Subcutaneous abdominal adipose tissue (tissue), 5 donors: ENCODE measurements around the gene ATP8A1.
A peak's percentile ranks its signal among the peaks of the same experiment; 100 is the strongest.
"Not testable (repeated sequence)": the region's sequence is repeated elsewhere in the genome, so short reads cannot be mapped to it uniquely, and the experiment has no call there.

ENCODE experiments used
- H3K27ac ChIP-seq: one replicate; pipeline ENCODE4 v1.7.0; 2013; ENCODE audit warnings: low read depth, mild to moderate bottlenecking, inconsistent platforms, low read length, moderate library complexity
- H3K27me3 ChIP-seq, 5 donors: one replicate each; pipeline ENCODE4 v1.7.0; 2013; ENCODE audit warnings: low read length in 5 of 5, inconsistent platforms in 1 of 5; ENCODE audit not compliant: control insufficient read depth in 5 of 5, insufficient read depth in 4 of 5
- H3K36me3 ChIP-seq, 5 donors: one replicate each; pipeline ENCODE4 v1.7.0; 2013; ENCODE audit warnings: low read length in 5 of 5; ENCODE audit not compliant: control insufficient read depth in 5 of 5, insufficient read depth in 5 of 5
- H3K4me1 ChIP-seq, 5 donors: one replicate each; pipeline ENCODE4 v1.7.0; 2013; ENCODE audit warnings: low read length in 5 of 5, mild to moderate bottlenecking in 3 of 5, moderate library complexity in 1 of 5; ENCODE audit not compliant: control insufficient read depth in 5 of 5, insufficient read depth in 5 of 5
- H3K4me3 ChIP-seq, 5 donors: one replicate each; pipeline ENCODE4 v1.7.0; 2013; ENCODE audit warnings: low read length in 5 of 5, low read depth in 1 of 5
- H3K9ac ChIP-seq, 5 donors: one replicate each; pipeline ENCODE4 v1.7.0; 2013; ENCODE audit warnings: low read length in 5 of 5, mild to moderate bottlenecking in 4 of 5, moderate library complexity in 3 of 5
- H3K9me3 ChIP-seq, 5 donors: one replicate each; pipeline ENCODE4 v1.7.0; 2013; ENCODE audit warnings: low read length in 5 of 5; ENCODE audit not compliant: control insufficient read depth in 5 of 5
- donor health status: healthy.
- donor health status: healthy.
- donor health status: healthy.
- donor health status: healthy.
- donor health status: healthy.

Gene ATP8A1

DNA sequence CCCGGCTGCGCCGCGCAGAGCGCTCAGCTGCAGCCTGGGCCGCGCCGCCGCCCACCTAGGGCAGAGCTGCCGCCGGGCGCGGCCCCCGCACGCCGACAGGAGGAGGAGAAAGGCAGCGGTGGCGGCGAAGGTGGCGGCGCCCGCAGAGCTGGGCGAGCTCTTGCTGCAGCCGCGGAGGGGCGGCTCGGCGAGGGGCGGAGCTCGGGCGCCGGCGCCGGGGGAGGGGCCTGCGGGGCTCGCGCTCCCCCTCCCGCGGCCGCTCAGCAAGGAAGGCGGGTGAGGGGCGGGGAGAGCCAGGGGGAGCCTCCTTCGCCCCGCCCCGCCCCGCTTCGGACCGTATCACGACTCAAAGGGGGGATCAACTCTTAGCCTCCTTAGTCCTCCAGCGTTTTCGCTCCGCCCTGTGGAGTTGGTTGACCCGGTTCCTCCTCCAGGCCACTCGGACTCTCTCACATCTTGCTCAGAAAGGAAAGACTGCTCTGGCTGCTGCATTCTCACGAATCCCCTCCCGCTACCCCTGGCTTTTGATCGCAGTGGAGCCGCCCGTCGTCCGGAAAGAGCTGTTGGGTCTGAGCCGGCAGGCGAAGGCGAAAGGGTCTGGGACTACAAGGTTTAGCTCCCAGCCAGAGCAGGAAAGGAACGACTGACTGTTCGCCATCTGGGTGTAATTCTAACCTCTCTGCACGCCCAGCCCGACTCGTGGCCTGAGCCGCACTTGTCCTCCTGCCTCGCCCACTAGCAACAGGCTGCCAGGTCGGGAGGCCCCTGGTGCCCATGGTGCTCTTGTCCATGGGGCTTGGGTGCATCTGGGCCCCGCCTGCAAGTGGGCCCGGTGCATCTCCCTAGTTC, at the start of gene ATP8A1:
Gene ATP8A1 (minus strand): TSS at position 162 of the 849 bp plus-strand sequence. CDS start 232 bp downstream, outside the sequence.
- Histone ChIP-seq H3K4me1 (peaks cover 0 to 43% (median 23%) of the 10 kb centered on the region in 5 donors), H3K4me3 (peak within 1 kb of the TSS; percentile 89 to 98 (median 93)), H3K27me3 (no peaks in the 10 kb centered on the region), H3K27ac (peak within 1 kb of the TSS; percentile 80), H3K9me3 (no peaks in the 10 kb centered on the region), H3K9ac (peak within 1 kb of the TSS; percentile 59 to 93 (median 79)), H3K36me3 (no peaks in the 10 kb centered on the region)

- H3K9me3 ChIP-seq, result no peaks in the 10 kb centered on the region
- no peaks in the 10 kb centered on the region for H3K27me3 ChIP-seq
- no peak overlapping the region for H3K4me3 ChIP-seq
- H3K27ac ChIP-seq, result no peak overlapping the region
- H3K9ac ChIP-seq, result no peak overlapping the region
- no peaks in the 10 kb centered on the region for H3K4me1 ChIP-seq
- H3K36me3 ChIP-seq, result no peaks in the 10 kb centered on the region
Observed at GRCh38 chr4:42706086-42706485, 49.2 kb upstream of the ATP8A1 start.

DNA sequence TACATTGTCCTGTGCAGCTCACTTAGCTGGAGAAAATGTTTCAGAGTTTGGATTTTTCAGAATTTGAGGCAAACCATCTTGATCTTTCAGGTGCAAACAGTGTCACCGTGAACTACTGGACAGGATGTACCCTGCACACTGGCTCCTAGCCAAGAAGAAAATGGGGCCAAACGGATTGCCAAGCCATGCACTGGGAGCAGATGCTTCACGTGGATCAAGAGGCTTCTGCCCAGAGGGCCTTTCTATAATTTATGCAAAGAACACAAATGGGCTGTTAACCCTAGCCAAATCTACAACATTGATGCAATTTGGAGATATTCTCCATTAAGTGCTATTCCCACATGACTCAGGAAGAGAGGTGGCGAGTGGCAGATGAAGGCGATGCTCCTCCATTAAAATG, 46.9 kb upstream of the ATP8A1 start:
- Histone ChIP-seq H3K27me3 (no peaks in the 10 kb centered on the region), H3K27ac (no peak overlapping the region), H3K4me3 (no peak overlapping the region), H3K36me3 (no peaks in the 10 kb centered on the region), H3K9me3 (no peaks in the 10 kb centered on the region), H3K4me1 (no peaks in the 10 kb centered on the region), H3K9ac (no peak overlapping the region)

DNA sequence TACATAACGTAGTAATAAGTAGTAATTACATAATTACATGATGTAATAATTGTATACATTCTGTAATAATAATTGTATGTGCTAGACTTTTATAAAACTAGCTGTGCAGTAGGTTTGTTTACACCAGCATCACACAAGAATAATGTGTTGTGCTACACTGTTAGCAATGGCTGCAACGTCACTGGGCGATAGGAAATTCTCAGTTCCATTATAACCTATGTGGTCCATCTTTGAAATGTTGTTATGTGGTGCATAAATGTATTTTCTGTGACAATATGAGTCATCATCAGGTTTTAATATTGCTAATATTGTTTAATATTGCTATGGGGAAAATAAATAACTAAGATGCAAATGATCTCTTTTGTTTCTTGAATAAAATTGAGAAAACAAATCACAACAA, 46.0 kb upstream of the ATP8A1 start:
- no peaks in the 10 kb centered on the region for H3K4me1 ChIP-seq
- no peak overlapping the region for H3K4me3 ChIP-seq
- H3K27me3 ChIP-seq, result no peaks in the 10 kb centered on the region
- H3K27ac ChIP-seq, result no peak overlapping the region
- no peaks in the 10 kb centered on the region for H3K36me3 ChIP-seq
- H3K9me3 ChIP-seq, result no peaks in the 10 kb centered on the region
- H3K9ac ChIP-seq, result no peak overlapping the region

GRCh38 chr4:42701780-42702179, 44.9 kb upstream of the ATP8A1 start:
- H3K27me3 ChIP-seq, H3K36me3 ChIP-seq, H3K9me3 ChIP-seq, H3K9ac ChIP-seq, H3K27ac ChIP-seq, H3K4me1 ChIP-seq, H3K4me3 ChIP-seq: not testable (repeated sequence)

DNA sequence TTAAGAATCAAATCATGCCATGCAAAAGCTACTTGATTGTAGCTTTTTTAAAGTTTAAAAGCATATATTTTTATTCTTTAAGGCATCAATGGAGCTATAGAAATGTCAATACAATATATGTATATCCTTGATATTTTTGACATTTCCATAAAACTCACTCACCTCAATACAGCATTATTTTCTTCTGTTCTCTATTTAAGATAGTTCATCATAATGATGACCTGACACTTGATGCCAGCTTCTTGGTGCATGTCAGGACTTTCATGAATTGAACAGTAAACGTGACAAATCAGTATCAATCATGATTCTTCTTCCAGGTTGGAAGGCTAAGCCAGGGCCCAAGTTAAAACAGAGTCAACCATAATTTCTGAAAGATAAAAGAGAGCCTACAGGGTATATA, 33.6 kb upstream of the ATP8A1 start:
- no peak overlapping the region for H3K4me3 ChIP-seq
- H3K36me3 ChIP-seq, result no peaks in the 10 kb centered on the region
- H3K9ac ChIP-seq, result no peak overlapping the region
- no peaks in the 10 kb centered on the region for H3K27me3 ChIP-seq
- no peaks in the 10 kb centered on the region for H3K4me1 ChIP-seq
- H3K9me3 ChIP-seq, result no peaks in the 10 kb centered on the region
- H3K27ac ChIP-seq, result no peak overlapping the region

DNA sequence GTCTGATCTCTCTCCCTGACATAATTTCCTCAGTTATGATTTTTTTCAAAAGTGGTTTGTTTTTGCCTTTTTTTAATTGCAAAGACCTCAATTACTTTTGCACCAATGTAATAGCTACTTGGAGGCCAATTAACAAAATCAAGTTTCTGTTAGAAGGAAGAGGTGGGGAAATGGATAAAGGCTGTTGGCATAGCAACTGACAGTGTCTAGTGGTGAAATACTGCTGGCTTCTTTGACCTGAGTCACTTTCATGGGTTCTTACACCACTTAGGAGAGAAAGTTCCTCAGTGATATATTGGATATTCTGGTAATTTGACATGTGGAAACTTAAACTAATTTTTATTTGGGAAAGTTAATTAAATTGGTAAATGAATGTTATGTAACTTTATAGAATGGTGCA, 26.5 kb upstream of the ATP8A1 start:
- H3K36me3 ChIP-seq, result no peaks in the 10 kb centered on the region
- no peaks in the 10 kb centered on the region for H3K27me3 ChIP-seq
- no peak overlapping the region for H3K9ac ChIP-seq
- no peaks in the 10 kb centered on the region for H3K9me3 ChIP-seq
- no peaks in the 10 kb centered on the region for H3K4me1 ChIP-seq
- no peak overlapping the region for H3K4me3 ChIP-seq
- no peak overlapping the region for H3K27ac ChIP-seq

DNA sequence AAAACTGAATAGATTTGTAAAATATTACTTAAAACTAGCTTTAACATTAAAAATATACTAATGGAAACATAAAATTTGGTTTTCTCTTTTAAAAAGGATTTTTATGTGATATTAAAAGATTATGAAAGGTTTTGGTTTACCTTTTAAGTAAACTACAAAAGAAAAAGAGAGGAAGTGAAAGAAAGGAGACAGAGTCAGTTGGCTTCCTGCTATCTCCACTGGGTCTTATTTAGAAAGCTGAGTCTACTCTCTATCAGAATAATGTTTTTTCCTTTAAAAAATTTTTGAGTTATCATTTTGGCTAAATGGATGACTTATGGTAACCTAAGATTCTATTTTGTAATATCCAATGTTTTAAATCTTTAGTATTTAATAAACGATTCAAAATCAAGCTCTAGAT, 21.6 kb upstream of the ATP8A1 start:
- H3K27ac ChIP-seq, result no peak overlapping the region
- H3K4me3 ChIP-seq, result no peak overlapping the region
- H3K9me3 ChIP-seq, result no peaks in the 10 kb centered on the region
- no peaks in the 10 kb centered on the region for H3K27me3 ChIP-seq
- H3K4me1 ChIP-seq, result no peaks in the 10 kb centered on the region
- no peaks in the 10 kb centered on the region for H3K36me3 ChIP-seq
- H3K9ac ChIP-seq, result no peak overlapping the region

GRCh38 chr4:42676066-42676951, 19.4 kb upstream of the ATP8A1 start:
- Histone ChIP-seq H3K4me1 (no peaks in the 10 kb centered on the region), H3K9me3 (no peaks in the 10 kb centered on the region), H3K27me3 (peaks cover 0 to 3% (median 0%) of the 10 kb centered on the region in 5 donors), H3K27ac (no peak overlapping the region), H3K9ac (no peak overlapping the region), H3K4me3 (no peak overlapping the region), H3K36me3 (no peaks in the 10 kb centered on the region)

DNA sequence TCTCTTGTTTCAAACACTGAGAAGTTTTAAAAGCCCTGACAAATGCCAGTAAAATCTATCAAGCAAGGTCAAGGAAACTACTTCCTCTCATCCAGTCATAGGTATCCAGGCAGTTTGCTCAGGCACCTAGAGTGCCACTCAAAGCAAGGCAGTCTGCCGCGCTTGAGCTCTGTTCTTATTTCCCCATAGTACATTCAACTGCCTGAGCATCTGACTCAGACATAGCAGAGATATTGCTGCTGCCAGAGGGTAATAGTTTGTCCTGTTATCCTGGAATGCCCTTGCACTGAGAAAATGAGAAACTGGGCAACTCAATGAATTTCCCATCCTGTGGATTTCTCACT, 16.1 kb upstream of the ATP8A1 start:
- H3K27ac ChIP-seq, result no peak overlapping the region
- no peaks in the 10 kb centered on the region for H3K4me1 ChIP-seq
- H3K9me3 ChIP-seq, result no peaks in the 10 kb centered on the region
- peaks cover 0 to 10% (median 0%) of the 10 kb centered on the region in 5 donors for H3K27me3 ChIP-seq
- no peak overlapping the region for H3K9ac ChIP-seq
- no peak overlapping the region for H3K4me3 ChIP-seq
- H3K36me3 ChIP-seq, result no peaks in the 10 kb centered on the region
